KBM-7 (cell line): ENCODE data around the gene AKT3.
"Not testable (repeated sequence)": the region's sequence is repeated elsewhere in the genome, so short reads cannot be mapped to it uniquely, and the experiment has no call there.

Source experiments
- DNase-seq: peaks from one replicate; pipeline ENCODE4 v3.0.0-alpha.2; 2015
- in situ Hi-C: fragments of 300-500 bp; cut with MboI; formaldehyde crosslinking; loops from 2 replicates; pipeline ENCODE4 v1.14.3; 2020; ENCODE audit warnings: low sequenced_read_pairs, low pct_unique_long_range_greater_than_20kb, mixed read lengths

AKT3 gene

DNA sequence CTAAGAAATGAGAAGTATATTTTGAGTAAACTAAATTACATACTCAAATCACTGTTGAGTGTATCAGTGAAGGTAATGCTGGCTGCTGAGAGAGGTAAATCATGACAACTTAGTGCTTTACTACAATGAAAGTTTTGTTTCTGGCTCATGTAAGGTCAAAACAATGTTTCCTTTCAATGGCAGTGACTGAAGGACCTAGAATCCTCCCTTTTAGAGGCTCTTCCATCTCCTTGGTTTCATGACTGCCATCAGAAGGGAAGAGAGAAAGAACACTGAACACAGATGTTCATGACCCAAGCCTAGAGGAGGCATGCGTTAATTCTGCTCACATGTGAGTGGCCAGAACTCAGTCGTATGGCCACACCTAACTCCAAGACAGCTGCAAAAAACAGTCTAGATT, 130.6 kb downstream of the AKT3 start:
- in situ Hi-C loops, result no loop called here
- no peak for DNase-seq

DNA sequence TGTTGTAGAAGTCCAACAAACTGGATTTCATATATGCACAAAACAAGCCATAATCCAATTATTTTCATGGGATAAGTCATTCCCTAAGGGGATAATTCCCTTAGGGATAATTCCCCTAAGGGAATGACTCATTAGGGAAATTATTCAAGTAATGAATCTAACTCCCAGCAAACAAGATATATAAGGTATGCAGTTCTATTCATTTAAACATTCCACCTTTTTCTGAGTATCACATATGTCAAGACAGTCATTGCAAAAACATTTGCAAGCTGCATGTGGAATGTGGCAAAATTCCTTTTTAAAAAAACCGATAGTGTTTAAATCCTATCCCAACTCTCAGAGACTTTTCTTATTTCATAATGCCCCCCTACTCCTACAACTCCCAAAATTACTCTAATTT, 131.2 kb downstream of the AKT3 start:
- no peak for DNase-seq
- in situ Hi-C loops, result no loop called here

DNA sequence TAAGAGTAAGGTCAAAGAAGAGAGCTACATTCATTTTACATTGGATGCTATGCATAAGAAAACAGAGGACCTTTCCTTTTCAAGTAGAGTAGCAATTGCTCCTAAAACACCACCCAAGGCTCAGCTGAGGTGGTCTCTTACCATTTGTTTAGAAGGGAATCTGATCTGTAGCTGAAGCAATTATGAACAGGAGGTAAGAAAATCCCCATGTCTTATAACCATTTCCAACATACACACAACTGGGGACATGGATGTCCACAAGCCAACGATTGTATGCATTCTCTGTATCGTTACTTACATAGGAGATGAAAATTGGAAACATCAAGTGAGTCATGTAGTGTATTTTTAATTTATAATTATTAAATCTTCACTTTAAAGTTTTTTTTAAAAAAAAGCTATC, 132.0 kb downstream of the AKT3 start:
- DNase-seq, result no peak
- in situ Hi-C loops, result no loop called here

DNA sequence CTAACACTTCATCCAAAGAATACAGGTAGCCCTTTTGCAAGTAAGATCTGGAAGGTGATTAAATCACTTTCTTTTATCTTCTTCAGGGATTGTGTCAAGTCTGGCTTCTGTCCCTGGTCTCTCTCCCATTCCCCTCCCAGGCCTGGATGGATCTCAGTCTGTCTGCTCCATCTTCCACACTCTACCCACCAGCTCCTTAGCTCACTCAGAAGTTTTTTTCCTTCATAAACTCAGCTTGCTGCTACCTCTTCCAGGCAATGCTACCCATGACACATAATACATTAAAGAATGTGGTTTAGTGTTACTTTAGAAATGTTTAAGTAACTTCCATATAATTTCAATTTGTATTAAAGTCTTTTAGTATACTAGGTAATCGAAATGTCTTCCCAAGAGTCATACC, 133.1 kb downstream of the AKT3 start:
- DNase-seq, result no peak
- in situ Hi-C loops, result no loop called here

DNA sequence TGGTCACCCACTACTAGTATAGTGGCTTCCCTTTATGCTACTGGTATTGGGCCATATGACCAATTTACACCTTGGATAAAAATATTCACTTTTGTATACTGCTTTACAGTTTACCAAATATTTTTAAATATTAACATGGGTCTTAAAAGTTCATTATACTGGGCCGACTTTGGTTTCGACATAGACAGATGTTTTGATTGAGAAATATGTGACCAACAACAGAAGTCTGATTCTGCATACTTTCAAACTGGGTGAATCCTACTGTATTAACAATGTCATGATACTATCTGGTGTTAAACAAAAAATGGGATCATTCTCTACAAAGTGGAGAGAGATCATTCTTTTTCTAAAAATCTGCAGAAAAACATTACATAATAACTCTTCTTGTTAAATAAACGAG, 134.8 kb downstream of the AKT3 start:
- in situ Hi-C loops, result no loop called here
- no peak for DNase-seq

DNA sequence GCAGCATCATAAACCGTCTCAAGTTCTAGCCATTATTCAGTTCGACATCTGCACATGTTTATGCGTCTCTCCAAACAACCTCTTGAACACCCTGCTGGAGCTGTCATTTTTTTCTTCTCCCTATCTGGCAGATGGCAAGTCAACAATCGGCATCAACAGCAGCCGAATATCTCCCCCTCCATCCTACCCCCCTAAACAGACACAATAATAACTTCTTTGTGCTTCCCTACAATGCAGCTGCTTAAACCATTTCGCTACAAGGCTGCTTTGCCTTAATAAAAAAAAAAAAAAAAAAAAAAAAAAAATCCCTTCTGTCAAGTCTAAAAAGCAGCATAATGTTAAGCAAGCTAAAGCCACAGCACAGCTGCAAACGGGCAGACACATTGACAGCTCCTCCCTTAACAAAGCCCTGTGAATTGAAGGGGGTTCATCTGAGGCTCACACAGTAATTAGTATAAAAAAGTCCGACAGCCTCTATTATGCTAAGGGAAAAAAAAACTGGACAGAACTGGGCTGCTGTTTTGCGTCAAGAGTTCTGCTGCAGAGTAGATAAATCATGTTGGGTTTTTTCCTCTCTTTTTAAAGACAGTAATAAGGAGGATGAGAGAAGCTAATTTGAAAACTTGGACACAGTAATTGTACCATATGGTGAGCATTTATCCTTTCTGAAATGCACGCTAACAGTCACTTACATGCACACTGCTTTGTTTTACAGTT, 136.4 kb downstream of the AKT3 start:
- no peak for DNase-seq
- in situ Hi-C loops, result no loop called here

DNA sequence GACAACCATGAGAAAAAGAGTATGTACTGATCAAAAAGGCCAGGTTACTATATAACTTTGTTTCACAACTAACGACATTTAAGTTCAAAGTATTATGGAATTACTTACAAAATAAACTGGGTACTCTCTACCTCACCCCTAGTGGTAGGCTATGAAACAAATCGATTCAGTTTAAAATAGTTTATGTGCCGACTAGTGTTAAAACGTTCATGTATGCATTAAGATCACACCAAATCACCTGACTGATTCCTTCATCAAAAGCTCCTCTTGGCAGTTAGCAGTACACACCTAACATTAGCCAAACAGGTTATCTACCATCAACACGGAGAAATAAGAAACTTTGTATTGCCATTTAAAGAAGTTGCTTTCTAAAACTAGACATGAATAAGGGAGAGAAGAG, 137.1 kb downstream of the AKT3 start:
- in situ Hi-C loops, result no loop called here
- DNase-seq, result no peak

DNA sequence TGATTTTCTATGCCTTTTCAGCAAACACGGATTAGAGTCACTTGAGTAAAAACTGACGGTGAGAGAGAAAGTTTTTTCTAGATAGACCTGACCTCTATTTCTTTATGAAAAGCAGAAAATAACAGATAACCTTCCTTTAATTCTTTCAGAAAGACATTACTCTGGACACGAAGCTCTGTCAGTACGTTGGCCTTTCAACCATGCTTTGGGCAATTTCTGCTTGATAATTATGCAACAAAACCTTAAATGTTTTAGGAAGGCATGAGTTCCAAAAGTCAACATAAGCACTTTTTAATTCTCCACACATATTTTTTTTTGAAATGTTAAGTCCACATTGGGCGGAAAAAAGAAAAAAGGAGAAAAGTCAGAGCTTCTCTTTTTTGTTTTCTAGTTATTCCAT, 137.8 kb downstream of the AKT3 start:
- in situ Hi-C loops, result no loop called here
- DNase-seq, result no peak

DNA sequence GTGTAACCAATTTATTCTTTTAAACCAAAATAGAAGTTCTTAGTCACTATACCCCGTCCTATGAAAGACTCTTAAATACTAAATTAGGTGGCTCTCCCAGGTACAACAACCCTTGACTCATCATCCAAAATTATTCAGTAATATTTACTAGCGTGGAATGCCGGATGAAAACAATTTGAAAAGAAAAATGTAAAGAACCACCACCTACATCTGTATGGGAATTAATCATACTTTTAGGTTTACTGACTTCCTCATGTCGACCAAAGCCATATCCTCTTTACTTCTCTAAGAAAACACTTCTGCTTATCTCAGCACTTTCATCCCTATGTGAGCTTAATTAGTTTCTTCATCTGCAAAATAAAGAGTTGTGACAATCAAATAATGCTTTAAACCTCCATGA, 139.6 kb downstream of the AKT3 start:
- in situ Hi-C loops, result no loop called here
- peak; percentile 7 for DNase-seq

DNA sequence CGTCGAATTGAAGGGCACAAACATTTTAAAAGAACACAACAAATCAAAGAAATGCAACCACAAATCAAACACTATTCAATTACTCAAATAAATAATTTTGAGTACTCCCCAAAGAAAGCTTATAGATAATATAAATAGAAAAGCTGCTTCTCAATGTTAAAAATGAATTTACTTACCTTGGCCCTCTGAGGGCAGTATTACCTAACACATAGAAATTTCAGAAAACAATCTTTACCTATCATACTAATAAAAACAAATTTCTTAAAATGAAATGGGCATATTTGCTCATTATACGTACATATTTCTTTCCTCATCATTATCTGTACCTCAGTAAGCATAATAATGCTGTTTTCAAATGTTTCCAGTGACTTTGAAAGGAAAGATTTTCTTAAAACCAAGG, 141.8 kb downstream of the AKT3 start:
- DNase-seq, result no peak
- in situ Hi-C loops, result no loop called here

DNA sequence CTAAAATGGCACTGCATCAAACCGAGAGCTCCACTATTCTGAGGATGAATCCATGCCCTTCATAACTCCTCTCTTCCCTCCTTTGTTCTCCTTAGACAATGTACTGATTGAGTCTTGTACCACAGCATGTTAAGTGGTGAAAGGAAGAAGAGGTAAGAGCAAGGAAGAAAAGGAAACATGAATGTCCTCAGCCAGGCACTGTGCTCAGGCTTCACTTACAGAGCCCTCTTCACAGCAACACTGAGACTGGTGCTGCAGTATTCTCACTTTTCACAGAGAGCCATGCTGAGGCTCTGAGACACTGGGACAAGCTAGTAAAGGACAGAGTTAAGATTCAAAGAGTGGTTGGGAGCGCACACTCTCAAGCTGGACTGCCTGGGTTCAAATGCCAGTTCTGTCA, 143.5 kb downstream of the AKT3 start:
- in situ Hi-C loops, result no loop called here

DNA sequence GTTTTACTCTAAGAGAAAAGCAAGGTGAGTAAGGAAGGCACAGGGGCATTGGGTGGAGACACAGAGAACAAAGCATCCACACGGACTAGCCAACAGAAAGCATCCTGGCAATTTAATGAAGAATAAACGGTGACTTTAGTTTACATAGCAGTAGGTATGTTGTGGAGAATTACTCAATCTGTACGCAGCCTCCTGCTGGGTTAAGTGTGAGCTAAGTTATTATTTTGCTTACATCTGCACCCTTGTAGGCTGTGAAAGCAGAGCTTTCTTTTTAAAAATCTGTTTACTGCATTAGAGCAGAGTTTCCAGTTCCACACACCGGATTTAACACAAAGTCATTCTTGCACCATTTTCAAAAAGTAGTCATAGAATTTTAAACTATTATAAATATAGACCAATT, 144.5 kb downstream of the AKT3 start:
- no peak for DNase-seq
- in situ Hi-C loops, result no loop called here

More for the DNA sequence above, 143.5 kb downstream of the AKT3 start:
- no peak for DNase-seq

DNA sequence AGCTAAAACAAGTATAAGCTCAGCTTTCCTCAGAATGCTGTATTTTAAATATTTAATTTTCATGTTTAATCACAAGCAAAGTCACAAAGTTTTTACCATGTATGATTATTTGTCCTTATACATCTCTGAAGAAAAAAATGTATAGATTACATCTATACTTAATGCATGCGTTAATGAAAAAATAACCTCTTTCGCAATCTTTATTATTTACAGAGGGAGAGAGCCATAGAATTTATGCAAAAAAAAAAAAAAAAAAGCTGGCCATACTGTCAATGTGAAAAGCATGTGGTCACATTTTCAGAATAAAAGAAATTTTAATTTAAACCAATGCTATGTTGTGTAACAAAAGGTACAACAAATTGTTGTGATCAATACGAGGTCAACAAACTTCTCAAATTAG, 148.2 kb downstream of the AKT3 start:
- in situ Hi-C loops, result no loop called here
- no peak for DNase-seq

DNA sequence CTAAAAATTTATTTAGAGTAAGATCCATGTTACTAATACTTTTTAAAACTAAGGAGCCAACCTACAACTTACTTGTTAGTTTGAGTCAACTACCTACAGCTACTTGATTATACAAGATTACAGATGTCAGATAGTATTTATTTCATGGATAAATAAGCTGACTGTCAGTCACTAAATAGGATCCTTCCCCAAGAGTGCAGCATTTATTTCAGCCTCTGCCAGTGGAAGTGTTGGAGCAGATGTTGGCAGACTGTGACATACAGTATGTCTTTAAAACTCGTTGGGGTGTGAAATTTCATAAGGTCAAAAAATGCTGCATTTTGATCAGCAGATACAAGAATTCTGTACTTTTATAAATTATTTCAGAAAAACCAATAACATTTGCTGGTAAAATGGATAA, 156.2 kb downstream of the AKT3 start:
- DNase-seq, result no peak
- in situ Hi-C loops, result no loop called here

DNA sequence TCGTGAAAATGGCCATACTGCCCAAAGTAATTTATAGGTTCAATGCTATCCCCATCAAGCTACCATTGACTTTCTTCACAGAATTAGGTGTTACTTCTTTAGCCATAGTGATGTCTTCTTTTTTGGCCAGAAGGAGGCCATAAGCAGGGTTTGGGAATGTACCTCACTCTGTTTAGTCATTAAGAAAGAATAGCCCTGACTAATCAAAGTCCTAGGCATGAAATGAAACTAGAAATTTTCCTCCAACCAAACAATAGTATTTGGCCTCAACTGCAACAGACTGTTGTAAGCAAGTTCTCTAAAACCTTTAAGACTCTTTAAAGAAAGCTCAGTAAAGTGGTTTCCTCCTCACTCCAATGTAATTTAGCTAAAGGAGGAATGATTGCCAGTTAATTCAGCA, 163.9 kb downstream of the AKT3 start:
- DNase-seq, result no peak
- in situ Hi-C loops, result no loop called here

DNA sequence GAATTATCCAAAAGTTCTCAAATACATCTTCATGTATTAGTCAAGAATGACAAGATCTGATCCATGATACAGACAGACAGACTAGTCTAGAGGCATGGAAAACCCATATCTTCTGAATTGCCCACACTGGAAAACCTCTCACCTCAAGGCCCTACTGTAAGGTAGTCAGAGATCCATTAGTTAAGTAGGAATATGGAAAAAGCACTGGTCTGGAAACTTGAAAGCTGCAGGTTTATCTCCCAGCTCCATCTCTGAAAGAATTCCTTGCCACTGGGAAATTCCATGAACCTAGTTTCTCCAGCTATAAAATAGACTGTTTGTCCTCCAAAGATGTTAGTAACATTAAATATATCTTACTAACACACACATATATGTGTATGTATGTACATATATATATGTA, 169.2 kb downstream of the AKT3 start:
- DNase-seq, result no peak
- in situ Hi-C loops, result no loop called here

DNA sequence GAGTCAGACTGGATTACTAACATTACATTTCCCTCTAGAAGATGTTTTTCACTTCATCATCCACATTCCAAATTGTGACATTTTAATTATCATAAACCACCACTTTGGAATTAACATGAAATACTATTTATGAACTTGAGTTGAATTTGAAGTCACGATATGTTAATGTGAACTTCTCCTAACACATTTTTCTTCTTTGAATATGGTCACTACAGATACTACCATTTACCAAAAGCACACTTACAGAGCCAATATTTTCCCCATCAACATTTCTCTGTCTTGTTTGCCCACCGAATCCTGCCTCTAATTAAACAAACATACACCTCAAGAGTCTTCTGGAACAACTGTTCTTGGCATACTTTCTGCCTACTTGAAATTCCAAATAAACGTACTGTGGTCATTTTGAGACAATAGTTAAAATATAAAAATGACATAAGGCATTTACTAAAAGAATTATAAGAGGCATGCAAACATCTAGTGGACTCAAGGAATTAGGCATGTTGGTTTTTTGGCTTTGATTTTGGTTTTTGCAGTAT, 177.4 kb downstream of the AKT3 start:
- in situ Hi-C loops, result no loop called here
- no peak for DNase-seq

DNA sequence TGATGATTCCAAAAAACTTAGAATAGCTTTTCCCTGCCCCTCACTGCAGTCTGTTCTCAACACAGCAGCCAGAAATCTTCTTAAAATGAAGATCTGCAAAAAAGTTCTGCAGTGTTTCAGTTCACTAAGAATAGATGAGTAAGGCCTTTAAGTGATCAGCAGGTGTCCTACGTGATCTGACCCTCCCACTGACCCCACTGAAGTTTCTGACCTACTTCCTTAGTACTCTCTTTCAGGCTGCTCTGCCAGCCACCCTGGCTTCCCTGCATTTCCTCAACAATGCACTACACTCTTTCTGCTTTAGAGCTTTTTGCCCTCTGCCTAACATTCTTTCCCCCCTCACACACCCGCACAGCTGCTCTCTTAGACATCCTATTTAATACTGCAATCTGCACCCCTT, 182.5 kb downstream of the AKT3 start:
- in situ Hi-C loops, result no loop called here
- no peak for DNase-seq

DNA sequence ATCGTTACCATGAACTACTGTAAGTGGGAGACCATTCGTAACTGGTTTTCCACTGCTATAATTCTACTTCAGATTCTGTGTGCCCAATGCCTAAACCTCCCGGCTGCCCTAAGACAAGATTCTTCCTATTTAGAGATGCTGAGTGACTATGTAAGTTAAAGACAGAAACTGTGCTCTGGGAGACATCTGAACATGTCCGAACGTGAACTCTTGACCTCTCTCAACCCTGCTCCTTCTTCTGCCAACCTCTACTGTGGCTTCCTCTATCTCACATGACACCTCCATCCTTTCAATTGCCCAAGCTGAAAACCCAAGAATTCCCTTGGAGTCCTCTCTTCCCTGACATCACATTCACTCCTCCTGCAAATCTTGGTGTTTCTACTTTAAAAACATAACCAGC, 182.9 kb downstream of the AKT3 start:
- DNase-seq, result no peak
- in situ Hi-C loops, result no loop called here

DNA sequence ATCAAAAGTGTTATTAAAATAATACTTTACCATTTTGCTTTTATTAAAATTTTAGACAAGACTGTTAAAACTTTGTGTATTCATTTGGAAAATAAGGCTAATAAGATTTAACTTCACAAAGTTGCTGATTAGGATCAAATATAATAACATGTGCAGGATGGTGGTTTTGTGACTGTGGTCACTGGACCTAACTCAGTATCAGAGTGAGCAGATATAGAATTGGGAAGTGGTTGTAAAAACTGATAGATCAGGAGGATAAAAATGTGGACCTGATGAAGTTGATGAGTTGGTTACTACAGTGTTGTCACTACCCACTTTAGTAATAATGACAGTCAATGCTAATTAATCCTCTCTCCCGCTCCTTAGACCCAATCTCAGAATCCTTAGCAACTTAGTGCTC, 186.4 kb downstream of the AKT3 start:
- no peak for DNase-seq
- in situ Hi-C loops, result no loop called here

DNA sequence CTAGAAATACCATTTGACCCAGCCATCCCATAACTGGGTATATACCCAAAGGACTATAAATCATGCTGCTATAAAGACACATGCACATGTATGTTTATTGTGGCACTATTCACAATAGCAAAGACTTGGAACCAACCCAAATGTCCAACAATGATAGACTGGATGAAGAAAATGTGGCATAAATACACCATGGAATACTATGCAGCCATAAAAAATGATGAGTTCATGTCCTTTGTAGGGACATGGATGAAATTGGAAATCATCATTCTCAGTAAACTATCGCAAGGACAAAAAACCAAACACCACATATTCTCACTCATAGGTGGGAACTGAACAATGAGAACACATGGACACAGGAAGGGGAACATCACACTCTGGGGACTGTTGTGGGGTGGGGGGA, 187.9 kb downstream of the AKT3 start:
- DNase-seq, in situ Hi-C loops: not testable (repeated sequence)
